BE2C (cell line): ENCODE data around the gene CD300E.

ENCODE experiments used
- DNase-seq: peaks from one replicate; pipeline ENCODE4 v3.0.0-alpha.2; 2020
- H3K27me3 ChIP-seq: fragments of 250-450 bp; sonication (Bioruptor Pico); 2 replicates; pipeline ENCODE4 v1.5.1; 2020; ENCODE audit warnings: mild to moderate bottlenecking
- H3K36me3 ChIP-seq: fragments of 250-450 bp; sonication (Bioruptor Pico); 2 replicates; pipeline ENCODE4 v1.5.1; 2020; ENCODE audit warnings: mild to moderate bottlenecking
- H3K4me1 ChIP-seq: fragments of 250-450 bp; sonication (Bioruptor Pico); 2 replicates; pipeline ENCODE4 v1.5.1; 2020
- H3K4me3 ChIP-seq: 2 replicates; pipeline ENCODE4 v1.5.1; 2011; ENCODE audit warnings: low read depth, low read length
- H3K9me3 ChIP-seq: fragments of 250-450 bp; sonication (Bioruptor Pico); 2 replicates; pipeline ENCODE4 v1.5.1; 2020
- CTCF ChIP-seq: IDR thresholded peaks from 2 replicates; pipeline ENCODE4 v1.5.1; 2012; ENCODE audit warnings: mild to moderate bottlenecking, low read depth, low read length

The CD300E gene

GRCh38 chr17:74599448-74599939 lies 24.0 kb downstream of the CD300E start:
- H3K36me3 ChIP-seq = no peaks in the 10 kb centered on the region
- no peak for TF ChIP-seq CTCF
- peak; percentile 31 for DNase-seq
- H3K4me3 ChIP-seq = no peak overlapping the region
- H3K9me3 ChIP-seq = no peaks in the 10 kb centered on the region
- H3K4me1 ChIP-seq = no peaks in the 10 kb centered on the region
- no peaks in the 10 kb centered on the region; the same call in 1 of the 2 replicates for H3K27me3 ChIP-seq

- no peak for TF ChIP-seq CTCF
- H3K4me3 ChIP-seq = no peak overlapping the region
- no peaks in the 10 kb centered on the region for H3K4me1 ChIP-seq
- DNase-seq = no peak
- no peaks in the 10 kb centered on the region for H3K36me3 ChIP-seq
- H3K9me3 ChIP-seq = no peaks in the 10 kb centered on the region
- H3K27me3 ChIP-seq = no peaks in the 10 kb centered on the region; the same call in 1 of the 2 replicates
Measured at GRCh38 chr17:74599023-74599399, 24.5 kb downstream of the CD300E start.

- Histone ChIP-seq H3K4me1 (no peaks in the 10 kb centered on the region), H3K27me3 (no peaks in the 10 kb centered on the region; the same call in 1 of the 2 replicates), H3K4me3 (no peak overlapping the region), H3K9me3 (no peaks in the 10 kb centered on the region), H3K36me3 (no peaks in the 10 kb centered on the region)
- DNase-seq = no peak
- no peak for TF ChIP-seq CTCF
Measured at GRCh38 chr17:74598346-74599022, 25.1 kb downstream of the CD300E start.

GRCh38 chr17:74597069-74597790 lies 26.3 kb downstream of the CD300E start:
- TF ChIP-seq CTCF = no peak
- DNase-seq = no peak
- Histone ChIP-seq H3K9me3 (no peaks in the 10 kb centered on the region), H3K4me3 (no peak overlapping the region), H3K27me3 (no peaks in the 10 kb centered on the region; the same call in 1 of the 2 replicates), H3K4me1 (no peaks in the 10 kb centered on the region), H3K36me3 (no peaks in the 10 kb centered on the region)

- H3K4me1 ChIP-seq = no peaks in the 10 kb centered on the region
- no peak overlapping the region for H3K4me3 ChIP-seq
- DNase-seq = no peak
- no peaks in the 10 kb centered on the region; the same call in 1 of the 2 replicates for H3K27me3 ChIP-seq
- H3K36me3 ChIP-seq = no peaks in the 10 kb centered on the region
- no peaks in the 10 kb centered on the region for H3K9me3 ChIP-seq
- no peak for TF ChIP-seq CTCF
Measured at GRCh38 chr17:74595037-74595750, 28.3 kb downstream of the CD300E start.
